C1 segment of cervical spinal cord (tissue), 14 donors: Measurements from ENCODE around the gene KLHL33.

Experiments
- DNase-seq, 14 donors: peaks; one replicate each; lab custom pipeline; 2025; lab: John Stamatoyannopoulos, UW

KLHL33 gene, protein sequence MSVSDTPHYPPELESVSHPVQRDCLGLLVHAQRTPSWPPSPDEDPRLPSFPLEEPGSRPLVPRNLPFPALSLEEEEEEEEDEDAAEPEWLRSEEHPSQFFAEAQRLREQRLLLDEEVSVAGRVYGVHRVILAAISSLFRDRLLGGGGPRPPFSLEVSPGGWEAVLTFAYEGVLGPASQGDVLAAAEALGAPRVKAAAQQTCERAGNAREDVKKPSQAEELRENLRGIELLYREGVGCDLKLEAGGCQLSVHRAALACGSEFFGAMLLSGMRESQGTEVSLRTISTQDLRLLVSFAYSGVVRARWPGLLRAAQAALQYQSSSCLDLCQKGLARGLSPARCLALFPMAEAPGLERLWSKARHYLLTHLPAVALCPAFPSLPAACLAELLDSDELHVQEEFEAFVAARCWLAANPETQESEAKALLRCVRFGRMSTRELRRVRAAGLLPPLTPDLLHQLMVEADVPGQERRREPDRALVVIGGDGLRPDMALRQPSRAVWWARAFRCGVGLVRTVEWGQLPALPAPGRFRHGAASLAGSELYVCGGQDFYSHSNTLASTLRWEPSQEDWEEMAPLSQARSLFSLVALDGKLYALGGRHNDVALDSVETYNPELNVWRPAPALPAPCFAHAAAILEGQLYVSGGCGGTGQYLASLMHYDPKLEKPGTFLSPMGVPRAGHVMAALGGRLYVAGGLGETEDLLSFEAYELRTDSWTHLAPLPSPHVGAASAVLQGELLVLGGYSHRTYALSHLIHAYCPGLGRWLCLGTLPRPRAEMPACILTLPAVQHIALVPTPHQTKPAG

DNA sequence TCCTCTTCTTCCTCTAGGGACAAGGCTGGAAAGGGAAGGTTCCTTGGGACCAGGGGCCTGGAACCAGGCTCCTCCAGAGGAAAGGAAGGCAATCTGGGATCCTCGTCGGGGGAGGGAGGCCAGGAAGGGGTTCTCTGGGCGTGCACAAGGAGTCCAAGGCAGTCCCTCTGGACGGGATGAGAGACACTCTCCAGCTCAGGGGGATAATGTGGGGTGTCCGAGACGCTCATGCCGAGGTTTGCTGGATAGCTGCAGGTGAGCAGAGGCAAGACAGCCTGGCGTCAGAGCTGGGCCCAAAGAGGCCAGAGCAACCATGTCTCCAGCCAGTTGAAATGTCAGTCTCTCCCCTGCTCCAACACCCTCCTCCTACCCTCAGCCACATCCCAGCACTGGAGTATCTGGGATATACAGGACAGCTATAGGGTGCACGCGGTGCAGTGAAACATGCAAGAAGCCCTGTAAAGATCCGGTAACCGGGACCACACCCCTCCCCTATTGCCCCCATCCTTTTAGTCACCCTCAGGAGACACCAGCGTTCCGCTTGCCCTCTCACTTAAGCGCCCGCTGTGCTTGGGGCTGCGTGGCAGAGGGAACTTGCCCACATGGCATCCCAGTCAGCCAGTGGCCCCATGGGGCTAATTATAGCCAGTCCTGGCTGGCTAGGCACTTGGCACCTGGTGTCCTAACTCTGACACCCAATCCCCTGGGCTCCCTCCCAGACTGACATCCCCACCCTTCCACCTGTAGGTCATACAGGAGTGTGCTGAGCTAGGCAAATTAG is at the start of gene KLHL33:
KLHL33 (minus strand) TSS at position 585 of the 781 bp plus-strand sequence; CDS start at position 230, 355 bp downstream.
- no peak for DNase-seq

DNA sequence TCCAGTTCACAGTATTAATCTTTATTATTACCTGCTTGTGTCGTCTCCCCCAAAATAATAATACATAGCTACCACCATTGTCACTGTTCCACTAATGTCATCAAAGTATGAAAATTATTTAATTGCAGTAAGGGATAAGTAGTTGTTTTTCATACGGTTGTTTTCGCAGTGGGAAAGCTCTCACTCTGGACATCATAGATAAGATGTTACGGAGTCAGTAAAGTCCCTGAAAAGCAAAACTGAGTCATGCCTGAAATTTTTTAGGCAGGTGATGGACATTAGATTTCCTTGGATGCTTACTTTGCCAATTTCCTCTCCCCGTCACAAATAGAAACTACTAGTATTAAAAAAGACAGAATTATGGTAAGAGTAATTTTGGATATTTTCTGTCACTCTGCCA is 46.4 kb upstream of the KLHL33 start:
- no peak for DNase-seq

GRCh38 chr14:20478894-20479293 is 42.9 kb upstream of the KLHL33 start:
- DNase-seq: no peak

DNA sequence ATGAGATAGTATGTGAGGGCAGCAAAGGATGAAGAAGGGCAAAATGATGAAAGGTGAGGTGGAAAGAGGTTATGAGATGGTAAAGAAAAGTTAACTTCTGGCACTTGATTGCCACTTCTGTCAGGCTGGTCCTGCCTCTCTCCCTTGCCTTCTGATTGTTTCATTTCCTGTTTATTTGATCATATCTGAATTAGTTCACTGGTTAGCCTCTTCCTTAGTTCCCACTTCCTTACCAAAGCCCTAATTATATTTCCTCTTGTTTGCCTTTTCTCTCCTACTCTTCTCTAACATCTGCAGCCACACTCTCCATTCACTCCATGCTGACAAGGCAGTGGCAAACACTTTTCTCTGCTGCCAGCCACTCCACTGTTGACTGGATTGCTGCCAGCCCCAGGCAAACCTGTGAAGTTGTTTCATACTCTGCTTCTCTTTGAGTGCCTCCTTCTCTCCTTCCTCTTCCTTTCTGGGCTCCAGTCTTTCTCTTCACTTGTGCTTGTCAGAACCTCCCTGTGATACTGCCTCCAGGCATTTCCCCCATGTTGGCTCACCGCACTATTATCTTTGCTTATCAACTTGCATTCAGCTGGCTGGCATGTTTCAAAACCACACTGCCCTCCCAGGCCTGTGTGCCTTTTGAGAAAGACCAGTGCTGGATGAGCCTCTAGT is 41.4 kb upstream of the KLHL33 start:
- peak in 7 of 14 donors; percentile 4 to 37 (median 7) for DNase-seq

DNA sequence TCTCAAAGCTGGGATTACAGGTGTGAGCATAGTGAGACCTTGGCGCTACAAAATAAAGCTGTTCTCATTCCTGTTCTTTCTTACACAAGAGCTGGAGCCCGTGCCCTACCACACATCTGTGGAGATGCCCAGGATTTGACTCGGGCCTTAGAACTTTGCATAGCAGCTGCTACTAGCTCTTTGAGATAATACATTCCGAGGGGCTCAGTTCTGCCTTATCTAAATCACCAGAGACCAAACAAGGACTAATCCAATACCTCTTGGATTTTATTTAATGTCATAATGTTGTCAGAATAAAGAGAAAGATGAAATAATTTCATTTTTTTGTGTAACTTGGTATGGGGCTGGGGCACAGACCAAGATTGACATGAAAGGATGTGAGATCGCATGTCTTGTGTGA is 40.8 kb upstream of the KLHL33 start:
- no peak for DNase-seq

GRCh38 chr14:20472536-20473169 is 36.7 kb upstream of the KLHL33 start:
- no peak for DNase-seq

- no peak for DNase-seq
These were observed 34.6 kb upstream of the KLHL33 start for GRCh38 chr14:20470603-20470901.

- DNase-seq: peak in 8 of 14 donors; percentile 25 to 76 (median 49)
These were observed 34.1 kb upstream of the KLHL33 start for GRCh38 chr14:20469890-20470602.

- DNase-seq: peak; percentile 26 to 89 (median 78)
These were observed 33.4 kb upstream of the KLHL33 start, which contains the start of gene PNP for GRCh38 chr14:20469242-20469889. TSS of gene PNP (plus strand) at chr14:20469406. CDS start at chr14:20469525, 119 bp downstream.

- DNase-seq: peak in 1 of 14 donors; percentile 49
These were observed 32.8 kb upstream of the KLHL33 start for GRCh38 chr14:20468764-20469241.

- DNase-seq: peak; percentile 95 to 100 (median 99)
These were observed 25.5 kb upstream of the KLHL33 start, which contains the start of gene PIP4P1 for GRCh38 chr14:20461225-20462141. TSS of gene PIP4P1 (minus strand) at chr14:20461434. CDS start at chr14:20461325, 109 bp downstream.

DNA sequence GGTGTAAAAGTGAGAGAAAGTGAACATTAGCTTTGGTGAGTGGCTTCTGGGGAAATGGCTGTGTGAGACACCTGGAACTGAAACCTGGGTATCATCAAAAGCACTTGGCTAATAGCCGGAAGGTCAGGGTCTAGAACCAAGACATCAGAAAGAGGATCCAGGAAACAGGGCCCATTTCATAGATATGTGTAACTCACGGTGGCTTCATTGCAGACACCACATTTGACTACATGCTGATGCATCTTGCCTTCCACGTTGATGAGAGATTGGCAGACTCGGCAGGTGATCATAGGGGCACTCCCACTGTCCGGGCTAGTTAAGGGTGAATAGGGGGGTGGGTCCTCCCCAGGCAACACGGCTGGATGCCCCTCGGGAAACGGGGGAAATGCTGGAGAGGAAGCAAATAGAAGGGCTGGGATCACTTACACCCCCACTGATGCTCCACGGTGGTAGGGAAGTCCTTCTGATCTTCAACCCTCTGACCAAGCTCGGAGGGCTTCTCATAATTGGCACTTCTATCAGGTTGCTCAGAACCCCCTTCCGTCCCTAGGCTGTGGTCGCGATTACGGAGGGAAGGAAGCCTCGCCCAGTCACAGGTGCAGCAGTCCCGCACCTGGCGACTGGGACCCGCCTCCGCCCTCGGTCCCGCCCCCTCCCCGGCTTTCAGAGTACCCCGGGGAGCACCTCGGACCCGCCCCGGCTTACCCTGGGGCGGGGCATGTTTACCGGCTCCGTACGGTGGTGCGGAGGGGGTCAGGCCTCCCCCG is 24.7 kb upstream of the KLHL33 start:
- DNase-seq: no peak

- DNase-seq: no peak
These were observed 22.2 kb upstream of the KLHL33 start for GRCh38 chr14:20458031-20458789.

GRCh38 chr14:20456971-20457370 is 21.0 kb upstream of the KLHL33 start:
- peak in 1 of 14 donors; percentile 35 for DNase-seq

DNA sequence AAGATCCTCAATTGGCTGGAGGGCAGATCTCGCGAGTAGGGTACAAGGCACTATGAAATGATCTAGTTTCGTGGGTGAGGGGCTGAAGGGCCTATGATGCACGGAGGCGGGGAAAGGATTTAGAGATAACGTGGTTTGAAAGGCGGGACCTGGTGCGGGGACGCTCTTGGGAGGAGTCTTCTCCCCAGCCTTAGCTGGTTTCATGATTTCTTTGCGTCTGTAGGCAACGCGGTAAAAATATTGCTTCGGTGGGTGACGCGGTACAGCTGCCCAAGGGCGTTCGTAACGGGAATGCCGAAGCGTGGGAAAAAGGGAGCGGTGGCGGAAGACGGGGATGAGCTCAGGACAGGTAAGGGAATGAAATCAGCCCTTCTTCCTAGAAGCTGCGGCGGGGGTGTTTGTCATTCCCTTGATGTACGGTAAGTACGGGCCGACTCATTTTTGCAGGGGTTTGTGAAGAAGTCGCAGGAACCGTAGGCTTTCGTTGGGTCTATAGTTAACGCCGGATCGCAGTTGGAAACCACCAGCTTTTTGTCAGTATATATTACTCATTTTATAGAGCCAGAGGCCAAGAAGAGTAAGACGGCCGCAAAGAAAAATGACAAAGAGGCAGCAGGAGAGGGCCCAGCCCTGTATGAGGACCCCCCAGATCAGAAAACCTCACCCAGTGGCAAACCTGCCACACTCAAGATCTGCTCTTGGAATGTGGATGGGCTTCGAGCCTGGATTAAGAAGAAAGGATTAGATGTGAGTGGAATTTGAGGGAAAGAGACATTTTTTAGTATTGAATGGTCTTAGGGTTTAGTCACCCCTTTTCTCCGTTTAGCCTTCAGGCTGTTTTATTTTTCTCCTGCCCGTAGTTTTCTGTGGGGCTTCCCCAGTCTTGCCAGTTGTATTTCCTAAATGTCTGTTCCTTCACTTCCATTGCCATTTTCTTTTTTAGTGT is 19.7 kb upstream of the KLHL33 start:
- DNase-seq: peak in 2 of 14 donors; percentile 30 to 42
